GM21528 (cell line): ENCODE results near the gene ADCY5.

ENCODE experiments used
- ATAC-seq: cut with Tn5 transposase; IDR thresholded peaks from one replicate; pipeline ENCODE4 v1.9.1; 2021; ENCODE audit warnings: mild to moderate bottlenecking, moderate library complexity; ENCODE audit not compliant: unreplicated experiment, low FRiP score

Gene ADCY5

DNA sequence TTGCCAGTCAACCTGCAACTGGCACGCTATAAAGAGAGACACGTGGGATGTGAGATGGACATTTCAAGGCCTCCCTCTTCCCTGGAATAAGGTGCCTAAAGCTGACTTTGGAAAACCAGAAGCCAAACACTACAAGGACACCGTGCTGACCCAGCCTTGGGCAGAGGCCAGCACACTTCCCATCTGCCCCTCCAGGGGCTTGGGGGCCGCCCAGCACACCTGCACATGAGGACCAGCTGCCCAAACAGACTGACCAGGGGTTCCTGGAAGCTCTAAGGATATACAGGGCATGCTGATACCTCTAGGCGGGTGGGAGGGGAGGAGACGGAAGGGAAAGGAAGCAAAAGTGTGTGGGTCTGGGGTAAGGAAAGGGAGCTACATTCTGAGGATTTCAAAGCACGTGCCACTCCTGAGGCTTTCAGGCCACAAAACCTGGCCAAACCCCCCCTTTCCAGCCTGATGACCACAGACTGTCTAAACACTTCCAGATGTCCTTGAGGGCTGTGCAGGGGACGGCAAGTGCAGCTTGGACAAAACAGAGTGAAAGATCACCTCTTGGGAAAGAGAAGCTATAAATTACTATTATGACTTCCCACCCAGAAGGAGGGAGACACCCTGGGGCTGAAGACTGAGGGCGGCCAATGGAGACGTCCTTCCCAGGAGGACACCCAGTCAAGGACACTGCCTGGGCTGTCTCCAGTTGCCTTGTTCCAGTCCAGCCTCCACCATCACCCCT lies 57.9 kb downstream of the ADCY5 start:
- ATAC-seq, result no peak

DNA sequence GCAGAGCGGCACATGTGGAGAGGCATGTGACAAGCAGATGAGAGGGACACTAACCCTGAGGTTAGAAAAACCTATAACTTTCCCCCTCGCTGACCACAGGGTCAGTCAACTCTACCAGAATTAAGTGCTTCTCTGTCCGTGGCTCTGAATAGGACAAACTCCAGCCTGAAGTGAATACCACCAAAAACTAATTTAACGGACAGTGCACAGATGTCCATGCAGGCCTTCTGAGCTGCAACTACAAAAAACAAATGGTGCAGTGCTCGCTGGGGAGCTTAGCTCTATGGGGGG lies 59.3 kb downstream of the ADCY5 start:
- no peak for ATAC-seq

DNA sequence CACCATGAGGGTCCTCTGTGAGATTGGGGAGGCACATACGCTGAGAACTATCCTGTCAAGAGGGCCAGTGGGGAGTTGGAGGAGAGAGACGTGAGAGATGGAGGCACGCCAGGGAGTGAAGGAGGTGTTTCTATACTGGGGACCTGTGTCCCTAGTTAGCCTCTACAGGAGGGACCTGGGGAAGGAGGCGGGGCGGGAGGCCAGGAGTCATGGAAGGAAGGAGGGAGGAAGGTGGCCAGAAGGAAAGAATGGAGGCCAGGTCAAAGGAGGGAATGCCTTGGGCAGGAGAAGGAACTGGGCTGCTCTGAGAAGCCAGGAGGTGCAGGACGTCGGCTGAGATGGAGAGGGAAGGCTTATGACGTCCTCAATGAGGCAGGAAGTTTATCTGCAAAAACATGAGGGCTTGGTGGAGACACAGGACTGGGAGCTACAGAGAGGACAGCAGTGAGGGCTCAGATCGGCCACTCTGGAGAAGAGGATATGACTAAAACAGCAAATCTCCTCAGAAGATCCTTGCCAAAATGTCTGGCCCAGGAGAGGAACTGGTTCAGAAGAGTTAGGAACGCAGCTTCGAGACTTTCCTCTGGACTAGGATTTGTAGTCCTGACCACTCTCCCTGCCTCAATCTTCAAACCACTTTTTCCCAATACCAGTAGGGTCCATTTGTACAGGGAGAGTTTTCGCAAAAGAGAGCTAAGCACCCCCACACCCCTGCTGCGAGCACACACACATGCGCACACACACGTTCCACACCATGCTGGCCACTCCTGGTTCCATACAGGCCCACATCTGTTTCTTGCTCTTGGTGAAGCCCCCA lies 59.9 kb downstream of the ADCY5 start:
- no peak for ATAC-seq

DNA sequence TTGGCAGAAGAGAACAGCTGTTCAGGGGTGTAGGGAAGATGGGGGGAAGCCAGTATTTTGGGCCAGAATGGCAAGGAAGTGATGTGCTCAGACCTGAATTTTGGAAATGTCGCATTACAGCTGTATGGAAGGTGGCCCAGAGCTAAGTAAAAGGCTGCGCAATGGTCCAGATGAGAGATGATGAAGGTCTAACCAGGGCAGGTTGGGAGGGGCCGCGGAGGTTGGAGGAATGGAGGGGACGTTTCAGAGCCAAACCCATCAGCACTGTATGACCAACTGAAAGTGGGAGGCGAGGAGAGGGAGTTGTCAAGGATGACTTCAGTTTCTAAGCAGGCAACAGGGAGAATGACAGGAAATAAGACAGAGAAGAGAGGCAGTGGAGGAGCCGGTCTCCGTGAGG lies 60.8 kb downstream of the ADCY5 start:
- ATAC-seq, result no peak

- ATAC-seq, result no peak
Observed at GRCh38 chr3:123387532-123387931, 61.4 kb downstream of the ADCY5 start.

DNA sequence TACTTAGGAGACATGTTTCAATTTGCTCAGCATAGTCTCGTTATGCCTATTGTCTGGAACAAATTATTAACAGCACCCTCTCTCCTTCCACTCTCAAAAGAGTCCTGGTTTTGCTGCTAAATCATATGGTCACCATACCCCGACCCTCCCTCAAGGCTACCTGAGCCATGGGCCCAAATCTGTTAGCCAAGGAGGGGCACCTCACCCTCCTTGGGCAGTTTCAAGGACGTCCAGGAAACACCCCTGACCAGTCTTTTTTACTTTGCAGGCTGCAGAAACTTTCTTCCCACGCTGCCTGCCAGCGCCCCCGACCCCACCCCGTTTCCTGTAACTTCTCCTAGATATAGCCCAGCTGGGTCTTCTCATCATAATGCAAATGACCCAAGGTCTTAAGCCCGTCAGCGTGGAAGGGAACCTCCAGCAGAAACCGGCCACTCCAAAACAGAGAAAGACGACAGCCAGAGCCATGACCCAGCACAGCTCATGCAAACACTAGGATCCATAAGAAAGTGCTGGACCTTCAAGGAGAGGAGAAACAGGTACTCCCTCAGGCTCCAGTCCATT lies 62.3 kb downstream of the ADCY5 start:
- ATAC-seq, result no peak

GRCh38 chr3:123385981-123386380 lies 62.9 kb downstream of the ADCY5 start:
- ATAC-seq, result no peak

GRCh38 chr3:123385499-123385898 lies 63.4 kb downstream of the ADCY5 start:
- ATAC-seq, result no peak

DNA sequence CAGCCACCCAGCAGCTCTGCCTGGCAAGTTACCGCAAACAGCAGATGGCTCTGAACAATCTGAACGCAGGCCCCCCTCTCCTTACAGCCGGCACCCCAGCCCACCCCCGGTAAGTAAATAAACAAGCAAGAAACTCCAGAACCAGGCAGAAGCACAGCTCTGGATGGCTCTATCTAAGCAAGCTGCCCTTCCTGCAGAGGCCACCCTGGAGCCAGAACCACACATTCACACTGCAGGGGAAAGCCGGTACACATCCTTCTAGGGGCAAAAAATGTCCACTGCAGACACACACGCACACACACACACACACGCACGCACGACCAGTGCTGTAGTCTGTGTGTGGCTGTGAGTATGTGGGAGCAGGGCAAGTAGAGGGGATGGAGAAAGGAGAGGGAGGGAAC lies 63.9 kb downstream of the ADCY5 start:
- ATAC-seq, result no peak

DNA sequence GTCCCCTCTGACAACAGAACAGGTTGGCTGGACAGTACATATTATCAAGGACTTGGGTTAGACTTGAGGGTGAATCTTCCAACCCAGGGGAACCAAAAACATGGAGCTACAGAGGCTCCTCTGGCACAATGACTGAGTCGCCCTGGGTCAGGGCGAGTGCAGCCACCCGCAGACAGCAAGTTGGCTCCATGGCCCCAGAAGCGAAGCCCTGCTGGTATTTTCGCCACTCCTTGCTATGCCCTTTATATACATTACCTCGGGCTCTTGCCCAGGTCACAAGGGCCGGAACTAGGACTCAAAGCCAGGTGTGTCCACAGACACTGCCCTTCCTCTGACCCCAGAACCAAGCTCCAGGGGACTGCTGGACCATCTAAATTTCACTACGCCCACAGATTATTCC lies 64.6 kb downstream of the ADCY5 start:
- ATAC-seq, result no peak

DNA sequence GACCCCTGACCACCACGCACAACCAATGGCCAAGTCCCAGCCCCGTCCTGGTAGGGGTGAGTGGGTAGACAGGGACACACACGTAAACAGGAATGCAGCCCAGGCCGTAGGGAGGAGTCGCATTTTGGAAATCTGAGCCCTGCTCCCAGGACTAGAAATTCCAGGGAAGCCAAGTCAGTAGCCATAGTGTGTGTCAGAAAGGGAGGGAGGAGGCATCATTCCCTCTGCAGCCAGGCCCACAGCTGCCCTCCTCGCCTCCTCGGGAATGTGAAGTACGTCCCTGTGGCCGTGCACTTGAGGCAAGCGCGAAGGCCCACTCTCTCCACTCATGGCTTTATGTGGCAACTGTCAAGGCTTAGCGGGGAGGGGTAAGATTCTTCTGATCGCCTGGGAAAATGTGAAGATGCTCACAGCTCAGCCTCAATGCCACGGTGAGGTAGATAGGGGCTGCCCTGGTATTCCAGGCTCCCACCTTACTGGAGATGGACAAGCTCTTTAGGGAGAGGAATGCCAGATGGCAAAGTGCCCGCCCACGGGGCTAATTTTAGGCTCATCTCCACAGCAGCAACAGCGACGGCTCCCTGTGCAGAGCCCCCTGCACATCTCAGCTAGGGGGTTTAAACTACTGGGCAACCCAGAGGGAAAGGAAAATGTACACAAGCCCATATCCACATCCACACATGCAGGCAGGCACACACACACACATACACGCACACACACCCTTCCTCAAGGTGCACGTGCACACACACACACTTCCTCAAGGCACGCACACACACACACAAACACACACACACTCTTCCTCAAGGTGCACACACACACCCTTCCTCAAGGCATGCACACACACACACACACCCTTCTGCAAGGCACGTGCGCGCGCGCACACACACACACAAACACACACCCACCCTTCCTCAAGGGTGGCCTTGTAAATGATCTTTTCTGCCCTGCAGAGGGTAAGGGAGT lies 65.5 kb downstream of the ADCY5 start:
- no peak for ATAC-seq

DNA sequence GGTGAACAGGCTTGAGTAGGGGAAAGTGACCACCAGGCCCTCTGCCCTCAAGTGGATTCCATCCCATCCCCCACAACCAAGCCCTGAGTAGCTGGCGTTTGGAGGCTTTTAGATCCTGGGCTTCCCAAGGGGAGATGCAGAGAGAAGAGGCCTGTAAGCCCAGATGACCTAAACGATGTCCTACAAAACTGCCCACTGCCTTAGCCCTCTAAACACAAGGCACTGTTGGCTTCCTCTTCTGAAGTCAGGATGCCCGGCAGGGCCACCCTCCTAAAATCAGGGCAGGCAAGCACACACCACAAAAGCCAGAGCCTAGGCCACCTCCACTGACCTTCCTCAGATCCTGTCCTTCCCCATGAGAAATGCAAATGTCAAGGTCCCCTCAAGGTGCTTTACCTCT lies 68.6 kb downstream of the ADCY5 start:
- ATAC-seq, result no peak

GRCh38 chr3:123379041-123379830 lies 69.7 kb downstream of the ADCY5 start:
- ATAC-seq, result no peak

DNA sequence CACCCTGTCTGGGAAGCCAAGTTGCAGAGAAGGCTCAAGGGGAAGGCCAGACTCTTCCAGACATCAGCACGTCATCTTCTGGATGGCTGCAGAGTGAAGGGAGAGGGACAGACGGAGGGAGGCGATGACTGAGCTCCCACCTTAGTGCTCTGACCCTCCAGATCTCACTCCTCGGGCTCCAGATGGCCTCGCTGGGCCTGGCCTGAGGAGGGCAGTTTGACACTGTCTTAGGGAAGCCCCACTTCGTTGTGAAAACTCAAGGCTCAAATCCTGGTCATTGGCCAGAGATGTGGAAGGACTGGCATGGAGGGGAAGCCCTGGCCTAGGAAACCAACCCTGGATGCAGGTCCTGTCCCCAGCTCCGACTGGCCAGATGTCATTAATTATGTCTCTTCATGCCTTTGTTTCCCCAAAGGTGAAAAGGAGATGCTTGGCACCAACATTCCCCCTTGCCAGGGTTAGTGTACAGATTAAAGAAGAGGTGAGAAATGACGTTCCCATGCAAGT lies 70.4 kb downstream of the ADCY5 start:
- no peak for ATAC-seq

DNA sequence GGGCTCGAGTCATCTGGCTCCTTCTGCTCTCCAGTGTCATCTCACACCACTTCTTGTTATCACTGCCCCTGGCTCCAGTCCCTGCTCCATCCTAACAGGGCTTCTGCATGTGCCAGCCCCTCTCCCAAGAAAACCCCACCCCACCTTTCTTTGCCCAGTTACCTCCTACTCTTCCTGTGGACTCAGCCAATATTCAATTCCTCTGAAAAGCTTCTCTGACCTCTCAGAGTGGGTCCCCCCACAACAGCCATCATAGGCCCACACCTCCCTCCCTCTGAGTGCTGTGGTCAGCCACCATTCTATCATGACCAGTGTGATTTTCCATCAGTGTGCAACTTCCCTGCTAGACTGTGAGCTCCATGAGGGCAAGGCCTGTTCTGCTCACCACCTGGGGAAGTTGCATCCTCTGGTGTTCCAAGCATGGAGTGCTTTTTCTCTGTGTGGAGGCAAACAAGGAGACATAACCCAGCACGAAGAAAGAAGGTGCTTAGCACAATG lies 71.6 kb downstream of the ADCY5 start:
- ATAC-seq, result no peak

- no peak for ATAC-seq
Observed at GRCh38 chr3:123376451-123377242, 72.2 kb downstream of the ADCY5 start.

- ATAC-seq, result no peak
Observed at GRCh38 chr3:123375014-123375940, 73.6 kb downstream of the ADCY5 start.

GRCh38 chr3:123374016-123374415 lies 74.9 kb downstream of the ADCY5 start:
- ATAC-seq, result no peak
